IMR-90 (cell line): Measurements from ENCODE around the gene CD151. TPM values are rescaled to one million over a fixed set of nuclear protein-coding genes. Genes with fewer than 3 reads are reported as not detected.

Experiments
- ATAC-seq: fragments of 200-7000 bp; cut with Tn5 transposase; 2 replicates; pipeline ENCODE4 v1.9.1; 2020; ENCODE audit warnings: low read depth, mild to moderate bottlenecking, moderate library complexity
- BruUV-seq: library from RNA; stranded (reverse); fragments of 400-500 nt; replicated peaks from 2 replicates; lab custom pipeline; 2021; lab: Mats Ljungman, UMichigan
- CTCF ChIA-PET: fragments of 300-600 bp; formaldehyde crosslinking; extraction: SDS; loops from one replicate; lab custom pipeline; 2021; ENCODE audit warnings: antibody characterized with exemption; lab: Yijun Ruan, JAX
- POLR2A ChIA-PET: fragments of 300-600 bp; sonication (Branson Sonifier 250); formaldehyde crosslinking; loops from one replicate; lab custom pipeline; 2022; ENCODE audit warnings: antibody characterized with exemption; ENCODE audit not compliant: unreplicated experiment; lab: Charles Lee
- DNase-seq: peaks from one replicate; pipeline ENCODE4 v3.0.0; 2013
- H2AFZ ChIP-seq: replicated peaks from 2 replicates; pipeline ENCODE3; 2013; ENCODE audit warnings: low read length, mild to moderate bottlenecking; ENCODE audit not compliant: poor library complexity
- H2AK5ac ChIP-seq: 2 replicates; pipeline ENCODE4 v1.6.1; 2013; ENCODE audit warnings: low read depth, low read length, inconsistent platforms
- H2AK9ac ChIP-seq: replicated peaks from 2 replicates; pipeline ENCODE3; 2013; ENCODE audit warnings: mild to moderate bottlenecking, low read depth, low read length, moderate library complexity; ENCODE audit not compliant: poor library complexity
- H2BK120ac ChIP-seq: 2 replicates; pipeline ENCODE4 v1.6.1; 2013; ENCODE audit warnings: low read depth, low read length, inconsistent platforms
- H2BK15ac ChIP-seq: 3 replicates; pipeline ENCODE4 v1.6.1; 2013; ENCODE audit warnings: low read depth, low read length, inconsistent platforms
- H2BK20ac ChIP-seq: 2 replicates; pipeline ENCODE4 v1.6.1; 2013; ENCODE audit warnings: low read depth, mild to moderate bottlenecking, inconsistent platforms, low read length, moderate library complexity
- H2BK5ac ChIP-seq: 2 replicates; pipeline ENCODE4 v1.6.1; 2013; ENCODE audit warnings: mild to moderate bottlenecking, low read depth, low read length, inconsistent platforms; ENCODE audit not compliant: poor library complexity, severe bottlenecking
- H3K14ac ChIP-seq: replicated peaks from 2 replicates; pipeline ENCODE4 v1.6.1; 2013; ENCODE audit warnings: low read depth, low read length, inconsistent platforms
- H3K18ac ChIP-seq: 2 replicates; pipeline ENCODE4 v1.6.1; 2013; ENCODE audit warnings: low read depth, low read length, control low read depth
- H3K23ac ChIP-seq: 2 replicates; pipeline ENCODE4 v1.6.1; 2013; ENCODE audit warnings: low read depth, low read length, inconsistent platforms
- H3K27ac ChIP-seq: 2 replicates; pipeline ENCODE4 v1.5.1; 2013; ENCODE audit warnings: mild to moderate bottlenecking, control low read depth, low read length; ENCODE audit not compliant: insufficient read depth
- H3K27me3 ChIP-seq: 2 replicates; pipeline ENCODE4 v1.6.1; 2013; ENCODE audit warnings: low read length; ENCODE audit not compliant: control insufficient read depth, insufficient read depth
- H3K36me3 ChIP-seq: 2 replicates; pipeline ENCODE4 v1.6.1; 2013; ENCODE audit warnings: low read length, mixed read lengths; ENCODE audit not compliant: control insufficient read depth, insufficient read depth
- H3K4ac ChIP-seq: 2 replicates; pipeline ENCODE4 v1.6.1; 2013; ENCODE audit warnings: low read depth, low read length, inconsistent platforms
- H3K4me1 ChIP-seq: 2 replicates; pipeline ENCODE4 v1.6.1; 2013; ENCODE audit warnings: low read length, mixed read lengths; ENCODE audit not compliant: control insufficient read depth, insufficient read depth
- H3K4me2 ChIP-seq: 2 replicates; pipeline ENCODE4 v1.6.1; 2013; ENCODE audit warnings: low read depth, mild to moderate bottlenecking, control low read depth, low read length, moderate library complexity
- H3K4me3 ChIP-seq: 2 replicates; pipeline ENCODE4 v1.5.1; 2013; ENCODE audit warnings: low read depth, mild to moderate bottlenecking, control low read depth, low read length, moderate library complexity; ENCODE audit not compliant: insufficient read depth
- H3K56ac ChIP-seq: 2 replicates; pipeline ENCODE4 v1.6.1; 2013; ENCODE audit warnings: low read length, inconsistent platforms; ENCODE audit not compliant: insufficient read depth; ENCODE audit errors: extremely low read depth
- H3K79me1 ChIP-seq, 2 experiments: 2 replicates each; pipeline ENCODE4 v1.6.1; 2013; ENCODE audit warnings: low read length in 2 of 2, inconsistent platforms in 1 of 2, low read depth in 1 of 2
- H3K9ac ChIP-seq: 2 replicates; pipeline ENCODE4 v1.6.1; 2013; ENCODE audit warnings: low read depth, low read length, control low read depth
- H3K9me1 ChIP-seq: 2 replicates; pipeline ENCODE4 v1.6.1; 2013; ENCODE audit warnings: low read length, inconsistent platforms; ENCODE audit not compliant: insufficient read depth
- H3K9me3 ChIP-seq: 2 replicates; pipeline ENCODE4 v1.6.1; 2013; ENCODE audit warnings: low read length; ENCODE audit not compliant: control insufficient read depth, insufficient read depth
- H4K20me1 ChIP-seq: 2 replicates; pipeline ENCODE4 v1.6.1; 2013; ENCODE audit warnings: low read length, inconsistent platforms; ENCODE audit not compliant: insufficient read depth
- H4K5ac ChIP-seq: 2 replicates; pipeline ENCODE4 v1.6.1; 2013; ENCODE audit warnings: mild to moderate bottlenecking, low read depth, low read length, control low read depth
- H4K8ac ChIP-seq, 2 experiments: 2 replicates each; pipeline ENCODE4 v1.6.1; 2013; ENCODE audit warnings: low read depth in 2 of 2, low read length in 2 of 2, control low read depth in 1 of 2, inconsistent platforms in 1 of 2
- H4K91ac ChIP-seq: 2 replicates; pipeline ENCODE4 v1.6.1; 2013; ENCODE audit warnings: low read depth, low read length, inconsistent platforms; ENCODE audit not compliant: insufficient read depth
- CHD1 ChIP-seq: IDR thresholded peaks from 2 replicates; pipeline ENCODE4 v1.6.1; 2012; ENCODE audit warnings: low read depth, low read length, improper control_type of control experiment
- FOS ChIP-seq: fragments of 150-350 bp; IDR thresholded peaks from 2 replicates; pipeline ENCODE4 v1.6.1; 2016; ENCODE audit warnings: low read depth, low read length
- MAFK ChIP-seq: IDR thresholded peaks from 2 replicates; pipeline ENCODE4 v1.6.1; 2012; ENCODE audit warnings: low read depth, low read length, improper control_type of control experiment
- MXI1 ChIP-seq: IDR thresholded peaks from 2 replicates; pipeline ENCODE4 v1.6.1; 2012; ENCODE audit warnings: low read depth, mild to moderate bottlenecking, low read length, moderate library complexity, borderline replicate concordance
- NFE2L2 ChIP-seq: fragments of 150-350 bp; IDR thresholded peaks from 2 replicates; pipeline ENCODE4 v1.6.1; 2016; ENCODE audit warnings: low read depth, mild to moderate bottlenecking, low read length
- POLR2A ChIP-seq: IDR thresholded peaks from 2 replicates; pipeline ENCODE4 v1.6.1; 2012; ENCODE audit warnings: mild to moderate bottlenecking, low read depth, low read length
- RAD21 ChIP-seq: IDR thresholded peaks from 2 replicates; pipeline ENCODE4 v1.6.1; 2012; ENCODE audit warnings: low read length, improper control_type of control experiment
- RCOR1 ChIP-seq: IDR thresholded peaks from 2 replicates; pipeline ENCODE4 v1.6.1; 2012; ENCODE audit warnings: mild to moderate bottlenecking, low read length, improper control_type of control experiment; ENCODE audit not compliant: insufficient replicate concordance
- RFX5 ChIP-seq: IDR thresholded peaks from 2 replicates; pipeline ENCODE4 v1.8.0; 2012; ENCODE audit warnings: low read depth, mild to moderate bottlenecking, low read length, moderate library complexity
- SMC3 ChIP-seq: fragments of 150-350 bp; IDR thresholded peaks from 2 replicates; pipeline ENCODE4 v1.6.1; 2016; ENCODE audit warnings: low read depth, mild to moderate bottlenecking, antibody characterized with exemption, low read length, moderate library complexity
- WGBS, 2 experiments: methylation state at CpG; one replicate each; pipeline versions ENCODE4 v1.1.5 to v1.1.7; 2013; ENCODE audit warnings: missing lambda C conversion rate in 2 of 2; ENCODE audit not compliant: insufficient read length in 1 of 2; ENCODE audit errors: extremely low coverage in 2 of 2; 5-methylcytosine and 5-hydroxymethylcytosine counted together
- dilution Hi-C: fragments of 300-500 bp; cut with HindIII; formaldehyde crosslinking; loops from one replicate; pipeline ENCODE4 v1.14.3; 2018; ENCODE audit warnings: low sequenced_read_pairs; ENCODE audit not compliant: unreplicated experiment
- in situ Hi-C: fragments of 300-500 bp; cut with MboI; formaldehyde crosslinking; loops from 3 replicates; pipeline ENCODE4 v1.14.3; 2019; ENCODE audit warnings: low sequenced_read_pairs, inconsistent platforms, mixed read lengths
- intact Hi-C: fragments of 100-400 bp; cut with micrococcal nuclease; formaldehyde crosslinking; loops from 2 replicates; pipeline ENCODE4 v1.10.0; 2022
- polyA plus RNA-seq, 3 experiments: library from polyadenylated mRNA; depleted of rRNA; stranded (reverse); fragments of >200 nt; gene quantifications; 2 replicates each; pipeline ENCODE4 v1.2.3, GENCODE V29; 2012; ENCODE audit warnings: low replicate concordance in 1 of 3
- total RNA-seq: library from RNA; depleted of rRNA; stranded (reverse); fragments of >200 nt; gene quantifications from 2 replicates; pipeline ENCODE4 v1.2.3, GENCODE V29; 2012
- TF ChIP-seq, protein P1 (sequence below): conservative IDR thresholded peaks from 2 replicates; pipeline ENCODE4 v1.5.1; 2012; ENCODE audit warnings: mild to moderate bottlenecking, low read depth, low read length, improper control_type of control experiment
- TF ChIP-seq, protein P2 (sequence below): fragments of 150-350 bp; IDR thresholded peaks from 2 replicates; pipeline ENCODE4 v1.6.1; 2016; ENCODE audit warnings: low read depth, mild to moderate bottlenecking, low read length, moderate library complexity, borderline replicate concordance

Gene CD151
- total and polyA plus RNA-seq, 2 of the 4 experiments (the other 2 are of a cell fraction): 1,150 to 1,267 TPM

DNA sequence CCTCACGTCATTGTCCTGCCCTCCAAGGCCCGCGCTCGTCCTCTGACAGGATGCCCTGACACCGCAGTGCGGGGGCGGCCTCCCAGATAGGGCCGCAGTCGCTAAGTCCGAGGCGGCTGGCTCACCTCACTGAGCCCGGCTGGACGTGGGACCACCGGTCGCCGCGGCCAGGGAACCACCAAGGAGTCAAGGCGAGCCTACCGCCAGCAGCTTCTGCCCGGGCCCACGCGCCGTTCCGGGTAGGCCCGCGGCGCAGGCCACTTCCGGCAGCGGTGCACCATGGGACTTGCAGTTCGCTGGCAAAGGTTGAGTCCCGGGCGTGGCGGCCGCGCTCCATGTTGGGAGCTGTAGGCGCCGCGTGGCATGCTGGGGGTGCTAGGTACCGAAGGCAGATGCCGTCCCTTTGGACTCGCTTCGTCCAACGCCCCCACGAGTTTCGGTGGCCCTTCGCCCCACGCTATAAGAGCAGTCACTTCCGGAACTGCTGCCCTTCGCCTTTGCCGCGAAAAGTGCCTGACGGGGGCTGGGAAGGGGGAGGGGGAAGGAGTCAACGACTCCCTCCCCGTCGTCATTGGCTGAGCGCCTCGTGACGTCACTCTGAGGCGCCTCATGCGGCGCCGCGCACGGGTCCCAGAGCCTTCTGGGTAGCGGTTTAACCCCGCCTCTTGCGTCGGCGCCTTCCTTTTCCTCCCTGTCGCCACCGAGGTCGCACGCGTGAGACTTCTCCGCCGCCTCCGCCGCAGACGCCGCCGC lies 23.3 kb upstream of the CD151 start, which contains the start of gene RPLP2 (continued):
- TF ChIP-seq FOS (no peak; the same call in 1 of the 2 replicates), POLR2A (peak; percentile 97), RAD21 (no peak)

DNA sequence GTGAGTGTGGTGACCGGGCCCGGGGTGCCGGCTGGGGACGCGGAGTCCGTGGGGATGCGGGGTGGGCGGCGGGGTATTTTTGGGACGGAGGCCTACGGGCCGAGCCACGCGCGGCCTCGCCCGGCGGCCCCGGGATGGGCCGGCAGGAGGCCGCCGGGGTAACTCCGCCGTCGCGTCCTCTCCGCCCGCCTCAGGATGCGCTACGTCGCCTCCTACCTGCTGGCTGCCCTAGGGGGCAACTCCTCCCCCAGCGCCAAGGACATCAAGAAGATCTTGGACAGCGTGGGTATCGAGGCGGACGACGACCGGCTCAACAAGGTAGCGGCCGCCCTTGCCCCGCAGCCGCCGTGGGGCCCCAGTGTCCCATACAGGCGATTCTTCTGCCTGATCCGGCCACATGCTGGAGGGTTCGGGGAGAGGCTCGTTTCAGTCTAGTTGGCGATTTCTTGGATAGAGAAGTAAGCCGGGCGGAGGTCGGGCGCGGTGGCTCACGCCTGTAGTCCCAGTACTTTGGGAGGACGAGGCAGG lies 22.6 kb upstream of the CD151 start:
- intact Hi-C loops: no loop called here
- TF ChIP-seq MAFK (no peak), RFX5 (no peak), SMC3 (no peak), FOS (no peak), NFE2L2 (no peak), RCOR1 (no peak), RAD21 (no peak), CHD1 (no peak; the same call in 1 of the 2 replicates), POLR2A (no peak), MXI1 (no peak)
- TF ChIP-seq, protein P1, sequence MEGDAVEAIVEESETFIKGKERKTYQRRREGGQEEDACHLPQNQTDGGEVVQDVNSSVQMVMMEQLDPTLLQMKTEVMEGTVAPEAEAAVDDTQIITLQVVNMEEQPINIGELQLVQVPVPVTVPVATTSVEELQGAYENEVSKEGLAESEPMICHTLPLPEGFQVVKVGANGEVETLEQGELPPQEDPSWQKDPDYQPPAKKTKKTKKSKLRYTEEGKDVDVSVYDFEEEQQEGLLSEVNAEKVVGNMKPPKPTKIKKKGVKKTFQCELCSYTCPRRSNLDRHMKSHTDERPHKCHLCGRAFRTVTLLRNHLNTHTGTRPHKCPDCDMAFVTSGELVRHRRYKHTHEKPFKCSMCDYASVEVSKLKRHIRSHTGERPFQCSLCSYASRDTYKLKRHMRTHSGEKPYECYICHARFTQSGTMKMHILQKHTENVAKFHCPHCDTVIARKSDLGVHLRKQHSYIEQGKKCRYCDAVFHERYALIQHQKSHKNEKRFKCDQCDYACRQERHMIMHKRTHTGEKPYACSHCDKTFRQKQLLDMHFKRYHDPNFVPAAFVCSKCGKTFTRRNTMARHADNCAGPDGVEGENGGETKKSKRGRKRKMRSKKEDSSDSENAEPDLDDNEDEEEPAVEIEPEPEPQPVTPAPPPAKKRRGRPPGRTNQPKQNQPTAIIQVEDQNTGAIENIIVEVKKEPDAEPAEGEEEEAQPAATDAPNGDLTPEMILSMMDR: no peak
- TF ChIP-seq, protein P2, sequence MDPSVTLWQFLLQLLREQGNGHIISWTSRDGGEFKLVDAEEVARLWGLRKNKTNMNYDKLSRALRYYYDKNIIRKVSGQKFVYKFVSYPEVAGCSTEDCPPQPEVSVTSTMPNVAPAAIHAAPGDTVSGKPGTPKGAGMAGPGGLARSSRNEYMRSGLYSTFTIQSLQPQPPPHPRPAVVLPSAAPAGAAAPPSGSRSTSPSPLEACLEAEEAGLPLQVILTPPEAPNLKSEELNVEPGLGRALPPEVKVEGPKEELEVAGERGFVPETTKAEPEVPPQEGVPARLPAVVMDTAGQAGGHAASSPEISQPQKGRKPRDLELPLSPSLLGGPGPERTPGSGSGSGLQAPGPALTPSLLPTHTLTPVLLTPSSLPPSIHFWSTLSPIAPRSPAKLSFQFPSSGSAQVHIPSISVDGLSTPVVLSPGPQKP: no peak

More for the DNA sequence above, 22.6 kb upstream of the CD151 start:
- Histone ChIP-seq H4K91ac (peak overlapping the region; percentile 54), H2BK20ac (no peak overlapping the region), H4K8ac (peak overlapping the region; percentile 54 to 55; a peak in 2 of 4 replicates), H3K4ac (peak overlapping the region; percentile 84), H3K23ac (peak overlapping the region; percentile 52), H3K4me2 (peak overlapping the region; percentile 90), H3K79me1 (peaks cover 27 to 57% of the 10 kb centered on the region in 2 experiments), H3K36me3 (peaks cover 30% of the 10 kb centered on the region), H2AK5ac (peak overlapping the region; percentile 97), H3K27me3 (no peaks in the 10 kb centered on the region), H2AFZ (peak overlapping the region; percentile 64), H3K4me3 (peak overlapping the region; percentile 86), H2AK9ac (peak overlapping the region; percentile 97), H2BK15ac (no peak overlapping the region), H3K9me1 (no peaks in the 10 kb centered on the region), H3K4me1 (peaks cover 6% of the 10 kb centered on the region), H3K9ac (peak overlapping the region; percentile 85), H3K18ac (no peak overlapping the region), H4K5ac (no peak overlapping the region), H4K20me1 (peaks cover 38% of the 10 kb centered on the region), H3K27ac (peak overlapping the region; percentile 74), H3K14ac (peak overlapping the region; percentile 68), H2BK5ac (peak overlapping the region; percentile 67), H3K9me3 (no peaks in the 10 kb centered on the region), H2BK120ac (no peak overlapping the region), H3K56ac (peak overlapping the region; percentile 60)
- in situ Hi-C loops: no loop called here
- 0% methylated on average over 35 of the region's 55 CpGs; no CpG with 5 or more reads in 1 of the 2 experiments for WGBS, 2 experiments
- peak; percentile 0 for ATAC-seq
- ChIA-PET CTCF (no interaction called here), POLR2A (interaction anchor here (1.1 kb wide), 1 partner anchor 9 kb away, joined by 5 read pairs; the partner anchor contains the start of gene PNPLA2)
- dilution Hi-C loops: no loop called here
- BruUV-seq: TSS peak; percentile 89
- DNase-seq: no peak
